UCSD-AML1 (cell line): ENCODE results near the gene SAMD15.
A peak's percentile ranks its signal among the peaks of the same experiment; 100 is the strongest.
"Not testable (repeated sequence)": the region's sequence is repeated elsewhere in the genome, so short reads cannot be mapped to it uniquely, and the experiment has no call there.

Source experiments
- DNase-seq: peaks from one replicate; lab custom pipeline; 2025; ENCODE audit not compliant: unreplicated experiment; lab: John Stamatoyannopoulos, UW

Gene SAMD15

DNA sequence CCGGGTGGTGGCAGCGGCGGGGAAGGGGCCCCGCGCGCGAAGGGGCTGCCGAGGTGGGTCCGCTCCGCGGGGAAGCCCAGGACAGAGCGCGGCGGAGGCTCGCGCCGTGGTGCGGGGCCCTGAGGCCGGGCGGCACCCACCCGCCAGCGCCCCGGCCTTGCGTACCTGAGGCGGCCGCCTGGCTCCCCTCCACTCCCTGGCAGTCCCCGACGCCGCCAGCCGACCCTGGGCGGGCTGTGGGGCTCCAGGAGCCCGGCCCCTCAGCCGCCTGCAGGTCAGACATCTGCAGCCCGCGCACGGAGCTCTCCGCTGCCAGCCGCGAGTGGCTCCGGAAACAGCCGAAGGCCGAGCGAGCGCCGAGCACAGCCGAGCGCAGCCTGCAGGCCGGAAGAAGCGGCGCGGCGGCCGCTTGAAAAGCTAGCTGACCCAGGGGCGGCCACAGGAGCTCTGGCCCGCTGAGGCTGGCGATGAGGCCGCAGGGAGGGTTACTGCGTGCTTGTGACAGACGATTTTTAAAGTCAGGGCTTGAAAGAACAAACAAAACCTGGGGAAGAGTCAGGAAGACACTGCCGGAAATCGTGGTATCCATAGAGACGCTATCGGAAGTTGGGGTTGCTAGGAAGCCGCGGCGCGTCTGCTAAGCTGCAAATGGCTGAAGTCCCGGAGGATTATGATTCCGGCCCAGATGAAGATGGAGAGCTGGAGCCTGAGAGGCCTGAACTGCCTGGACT is at the start of gene SAMD15, which contains the start of gene TMED8:
Gene SAMD15, plus strand, starts transcription at position 609 of the 731 bp plus-strand sequence. Its CDS starts 40 bp downstream, at position 649.
Gene TMED8, minus strand, starts transcription at position 324 of the 731 bp plus-strand sequence. Its CDS starts 41 bp downstream, at position 283.
- peak; percentile 84 for DNase-seq

DNA sequence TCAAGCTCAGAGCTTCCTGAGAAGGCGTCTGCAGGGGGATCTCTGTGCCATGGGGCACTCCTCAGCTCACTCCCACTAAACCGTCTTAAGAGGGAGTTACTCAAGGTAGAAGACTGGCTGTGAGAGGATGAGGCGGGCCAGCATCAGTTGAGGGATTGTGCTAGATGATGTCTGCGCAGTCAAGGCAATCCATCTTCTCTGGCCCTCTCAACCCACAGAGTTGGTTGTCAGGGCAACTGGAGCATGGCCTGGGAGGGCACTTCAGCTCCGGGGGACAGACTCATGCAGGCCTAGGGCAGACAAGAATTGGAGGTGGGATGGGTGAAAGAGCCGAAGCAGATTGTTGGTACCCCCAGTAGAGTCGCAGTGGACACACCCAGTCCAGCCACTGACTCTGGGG is 47.3 kb upstream of the SAMD15 start:
- DNase-seq = no peak

GRCh38 chr14:77335576-77335975 is 41.6 kb upstream of the SAMD15 start:
- DNase-seq = no peak

DNA sequence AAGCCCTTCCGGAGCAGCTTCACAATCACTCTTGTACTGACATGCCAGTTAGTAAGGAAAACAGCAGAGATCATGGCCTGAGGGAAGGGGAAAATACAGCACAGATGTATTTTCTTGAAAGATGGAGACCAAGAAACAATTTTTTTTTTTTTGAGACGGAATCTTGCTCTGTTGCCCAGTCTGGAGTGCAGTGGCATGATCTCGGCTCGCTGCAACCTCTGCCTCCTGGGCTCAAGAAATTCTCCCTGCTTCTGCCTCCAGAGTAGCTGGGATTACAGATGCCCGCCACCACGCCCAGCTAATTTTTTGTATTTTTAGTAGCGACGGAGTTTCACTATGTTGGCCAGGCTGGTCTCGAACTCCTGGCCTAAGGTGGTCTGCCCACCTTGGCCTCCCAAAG is 39.9 kb upstream of the SAMD15 start:
- DNase-seq = not testable (repeated sequence)

GRCh38 chr14:77337880-77338279 is 39.3 kb upstream of the SAMD15 start:
- no peak for DNase-seq

DNA sequence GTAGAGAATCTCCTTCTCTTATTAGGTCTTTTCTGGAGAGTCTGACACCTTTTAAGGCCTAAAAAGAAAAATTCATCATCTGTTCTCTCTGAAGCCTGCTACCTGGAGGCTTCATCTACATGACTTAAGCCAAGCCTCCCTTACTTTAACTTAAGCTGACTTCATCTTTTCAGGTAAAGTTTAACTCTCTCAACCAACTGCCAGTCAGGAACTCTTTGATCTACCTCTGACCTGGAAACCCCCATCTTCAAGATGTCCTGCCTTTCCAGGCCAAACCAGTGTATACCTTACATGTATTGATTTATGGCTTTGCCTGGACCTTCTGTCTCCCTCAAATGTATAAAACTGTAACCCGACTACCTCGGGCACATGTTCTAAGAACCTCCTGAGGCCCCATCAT is 38.9 kb upstream of the SAMD15 start:
- no peak for DNase-seq

DNA sequence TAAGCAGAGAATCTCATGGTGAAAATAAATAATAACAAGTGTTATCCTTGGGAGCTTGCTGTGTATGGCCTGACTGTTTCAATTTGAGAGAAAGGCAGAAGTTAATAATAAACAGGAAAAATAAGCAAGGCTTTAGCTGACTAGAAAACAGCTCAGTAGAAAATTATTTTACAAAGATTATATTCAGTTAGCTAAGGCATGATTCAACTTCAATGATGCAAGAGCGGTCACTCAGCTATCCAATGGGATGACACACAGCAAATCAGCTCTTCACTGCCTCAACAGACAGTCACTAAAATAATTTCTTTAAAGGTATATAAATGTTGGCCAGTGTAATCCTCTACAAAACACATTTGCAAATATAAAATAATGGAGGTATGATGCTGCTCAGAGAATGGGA is 37.8 kb upstream of the SAMD15 start:
- DNase-seq = no peak

DNA sequence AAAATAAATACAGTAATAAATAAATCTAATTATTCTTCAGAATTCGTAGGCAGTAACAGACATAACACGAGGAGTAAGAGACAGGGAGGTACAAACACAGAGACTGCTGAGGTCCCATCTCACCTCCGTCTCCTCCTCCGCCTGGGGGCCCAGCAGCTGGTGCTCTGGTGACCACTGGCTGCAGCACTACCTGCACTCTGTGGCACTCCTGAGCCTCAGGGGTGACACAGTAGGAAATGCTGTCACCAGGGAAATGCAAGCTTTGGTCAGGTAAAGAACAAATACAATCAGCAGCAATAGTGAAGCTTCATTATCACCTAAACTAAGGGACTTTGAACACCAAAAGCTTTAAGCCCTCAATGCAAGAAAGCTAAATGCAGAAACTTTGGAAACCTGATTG is 36.8 kb upstream of the SAMD15 start:
- DNase-seq = no peak

- no peak for DNase-seq
These were observed 34.3 kb upstream of the SAMD15 start for GRCh38 chr14:77342726-77343397.

DNA sequence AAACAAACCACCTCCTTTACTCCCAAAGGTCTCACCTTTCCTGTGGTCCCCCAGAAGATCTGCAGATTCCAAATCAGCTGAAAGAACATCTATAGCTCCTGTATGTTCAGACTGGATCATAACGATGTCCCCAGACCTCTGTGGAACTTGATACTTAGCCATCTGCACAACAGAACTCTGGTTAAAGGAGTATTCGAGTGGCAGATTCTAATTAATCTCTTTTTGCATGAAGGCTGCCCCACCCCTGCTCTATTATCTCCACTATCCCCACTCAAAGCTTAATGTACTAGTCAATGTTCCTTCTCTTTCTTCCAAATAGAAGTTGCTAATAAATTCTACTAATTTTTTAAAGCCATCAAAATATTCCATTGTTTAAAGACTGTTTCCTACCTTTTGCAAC is 33.5 kb upstream of the SAMD15 start:
- no peak for DNase-seq

GRCh38 chr14:77344377-77344996 is 32.7 kb upstream of the SAMD15 start:
- DNase-seq = no peak

- DNase-seq = no peak
These were observed 30.7 kb upstream of the SAMD15 start for GRCh38 chr14:77346495-77346894.

DNA sequence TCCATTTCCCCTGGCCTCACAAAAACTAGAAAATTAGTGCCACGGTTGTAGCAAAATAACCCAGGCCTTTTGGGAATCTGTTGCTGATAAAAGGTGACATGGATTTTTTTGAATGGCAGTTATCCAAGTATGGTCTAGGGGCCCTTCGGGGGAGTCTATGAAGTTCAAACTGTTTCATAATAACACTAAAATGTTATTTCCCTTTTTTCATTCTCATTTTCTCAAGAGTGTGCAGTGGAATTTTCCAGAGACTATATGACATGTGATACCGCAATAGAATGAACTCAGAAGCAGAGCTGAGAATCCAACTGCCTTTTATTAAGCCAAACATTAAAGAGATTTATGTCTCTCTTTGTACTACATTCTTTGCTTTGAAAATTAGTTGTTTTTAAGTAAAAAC is 29.4 kb upstream of the SAMD15 start:
- DNase-seq = no peak

DNA sequence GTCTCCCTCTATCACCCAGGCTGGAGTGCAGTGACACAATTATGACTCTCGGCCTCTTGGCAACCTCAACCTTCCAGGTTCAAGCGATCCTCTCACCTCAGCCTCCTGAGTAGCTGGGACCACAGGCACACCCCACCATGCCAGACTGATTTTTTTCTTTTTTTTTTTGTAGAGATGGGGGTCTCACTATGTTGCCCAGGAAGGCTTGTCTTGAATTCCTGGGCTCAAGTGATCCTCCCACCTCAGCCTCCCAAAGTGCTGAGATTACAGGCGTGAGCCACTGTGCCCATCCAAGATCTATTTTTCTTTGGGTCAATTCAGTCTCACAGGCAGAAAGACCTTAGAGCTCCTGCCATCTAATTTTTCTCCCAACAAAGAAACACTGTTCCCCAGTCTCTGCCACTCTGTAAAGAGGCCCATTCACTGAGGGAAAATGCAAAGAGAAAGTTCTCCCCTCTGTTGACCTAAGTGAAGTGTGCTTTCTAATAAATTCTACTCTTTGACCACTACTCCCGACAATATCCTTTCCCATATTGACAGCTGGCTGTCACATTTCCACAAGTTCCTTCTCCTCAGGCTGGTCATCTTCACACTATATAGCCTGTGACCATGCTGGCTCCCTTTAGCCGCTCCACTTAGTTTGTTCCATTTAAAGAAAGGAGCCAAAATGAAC is 23.6 kb upstream of the SAMD15 start:
- no peak for DNase-seq

- no peak for DNase-seq
These were observed 21.4 kb upstream of the SAMD15 start for GRCh38 chr14:77355811-77356210.

DNA sequence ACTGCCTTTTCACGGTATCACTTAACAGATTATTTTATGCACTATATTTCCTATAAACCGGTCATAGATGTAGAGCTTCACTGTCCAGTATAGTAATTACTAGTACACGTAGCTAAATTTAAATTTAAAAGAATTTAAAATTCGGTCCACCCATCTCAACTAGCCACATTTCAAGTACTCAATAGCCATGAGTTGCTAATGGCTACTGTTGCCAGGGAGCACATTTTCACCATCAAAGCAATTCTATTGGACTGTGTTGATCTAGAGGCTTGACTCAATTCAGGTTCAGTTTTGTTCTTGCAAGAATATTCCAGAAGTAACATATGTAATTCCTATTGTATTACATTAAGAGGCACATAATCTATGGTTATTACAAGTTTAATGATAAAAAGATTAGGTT is 20.3 kb upstream of the SAMD15 start:
- DNase-seq = no peak

DNA sequence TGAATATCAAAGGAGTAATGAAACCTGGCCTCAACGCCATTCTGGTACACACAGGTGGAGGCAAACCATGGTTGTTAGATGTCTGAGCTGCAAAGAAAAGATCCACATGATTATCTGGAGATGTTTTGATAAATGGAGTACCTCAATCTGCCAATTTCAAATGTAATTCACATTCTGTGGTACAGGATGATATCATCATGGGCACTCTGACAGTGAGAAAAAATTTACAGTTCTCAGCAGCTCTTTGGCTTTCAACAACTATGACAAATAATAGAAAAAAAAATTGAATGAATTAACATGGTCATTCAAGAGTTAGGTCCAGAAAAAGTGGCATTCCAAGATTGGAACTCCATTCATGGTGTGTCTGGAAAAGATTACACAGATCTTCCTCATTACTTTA is 17.6 kb upstream of the SAMD15 start:
- no peak for DNase-seq

DNA sequence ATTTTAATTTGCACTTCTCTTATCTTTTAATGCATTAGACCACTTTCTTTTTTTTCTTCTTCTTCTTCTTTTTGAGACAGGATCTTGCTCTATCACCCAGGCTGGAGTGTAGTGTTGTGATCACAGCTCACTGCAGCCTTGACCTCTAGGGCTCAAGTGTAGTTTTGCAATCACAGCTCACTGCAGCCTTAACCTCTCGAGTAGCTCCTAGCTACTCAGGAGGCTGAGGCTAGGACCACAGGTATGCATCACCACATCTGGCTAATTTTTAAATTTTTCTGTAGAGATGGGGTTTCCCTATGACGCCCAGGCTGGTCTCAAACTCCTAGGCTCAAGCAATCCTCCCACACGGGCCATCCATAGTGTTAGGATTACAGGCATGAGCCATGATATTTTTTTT is 13.0 kb upstream of the SAMD15 start:
- no peak for DNase-seq

GRCh38 chr14:77369285-77369684 is 7.9 kb upstream of the SAMD15 start:
- peak; percentile 14 for DNase-seq

- no peak for DNase-seq
These were observed 4.8 kb upstream of the SAMD15 start for GRCh38 chr14:77372304-77372841.
